ENCODE measurements around the gene TXNRD2. TPM values are rescaled to one million over a fixed set of nuclear protein-coding genes. Genes with fewer than 3 reads are reported as not detected.

TXNRD2 gene
- total RNA-seq, 1 experiment from 2014 or later: 29.5 TPM

- peak overlapping the region in 1 of 2 experiments; percentile 26; a peak in 3 of 4 replicates for H3K4me3 ChIP-seq (ENCODE audit: low read depth in 2 of 2, low read length in 2 of 2)
- ATAC-seq (no peak), DNase-seq (ENCODE audit: low read depth, low spot score) (no peak)
- BruUV-seq (replicated peaks): no TSS peak
- intact Hi-C loops (cut with micrococcal nuclease; ENCODE audit: unreplicated experiment): no loop called here
- ChIA-PET CTCF (no interaction called here), POLR2A (no interaction called here)
- no peak for TF ChIP-seq REST (IDR thresholded peaks at IDR 0.05; ENCODE audit: insufficient read depth in 1 of 2, low read depth in 2 of 2, low read length in 1 of 2)
- TF ChIP-seq SIN3A (IDR thresholded peaks at IDR 0.05; ENCODE audit: borderline replicate concordance, insufficient read depth, low read depth, low read length): no peak
- no peaks in the 10 kb centered on the region for H3K27me3 ChIP-seq (ENCODE audit: control insufficient read depth, insufficient read depth, low read length)
- in situ Hi-C loops (cut with HindIII; ENCODE audit: low pct_unique_long_range_greater_than_20kb, low sequenced_read_pairs): no loop called here
- peaks cover 72% of the 10 kb centered on the region for H3K4me1 ChIP-seq (ENCODE audit: control insufficient read depth, insufficient read depth, low read length)
- peak overlapping the region; percentile 94 for H3K27ac ChIP-seq (ENCODE audit: low read length)
- H3K36me3 ChIP-seq (ENCODE audit: control insufficient read depth, insufficient read depth, low read length): no peaks in the 10 kb centered on the region
- no peaks in the 10 kb centered on the region for H3K9me3 ChIP-seq (ENCODE audit: control insufficient read depth, insufficient read depth, low read depth, low read length)
Measured at GRCh38 chr22:19879992-19880785, 61.4 kb downstream of the TXNRD2 start.

GRCh38 chr22:19879643-19879991, 62.0 kb downstream of the TXNRD2 start:
- no peak overlapping the region for H3K4me3 ChIP-seq (ENCODE audit: low read depth in 2 of 2, low read length in 2 of 2)
- no peaks in the 10 kb centered on the region for H3K36me3 ChIP-seq (ENCODE audit: control insufficient read depth, insufficient read depth, low read length)
- H3K27ac ChIP-seq (ENCODE audit: low read length): peak overlapping the region; percentile 94
- ChIA-PET POLR2A (no interaction called here), CTCF (no interaction called here)
- in situ Hi-C loops (cut with HindIII; ENCODE audit: low pct_unique_long_range_greater_than_20kb, low sequenced_read_pairs) (no loop called here), intact Hi-C loops (cut with micrococcal nuclease; ENCODE audit: unreplicated experiment) (no loop called here)
- ATAC-seq (no peak), DNase-seq (ENCODE audit: low read depth, low spot score) (no peak)
- TF ChIP-seq REST (IDR thresholded peaks at IDR 0.05; ENCODE audit: insufficient read depth in 1 of 2, low read depth in 2 of 2, low read length in 1 of 2) (no peak), TCF7L2 (IDR thresholded peaks at IDR 0.05; ENCODE audit: low read depth, low read length) (no peak), SIN3A (IDR thresholded peaks at IDR 0.05; ENCODE audit: borderline replicate concordance, insufficient read depth, low read depth, low read length) (no peak)
- BruUV-seq (replicated peaks): no TSS peak
- no peaks in the 10 kb centered on the region for H3K9me3 ChIP-seq (ENCODE audit: control insufficient read depth, insufficient read depth, low read depth, low read length)
- H3K27me3 ChIP-seq (ENCODE audit: control insufficient read depth, insufficient read depth, low read length): no peaks in the 10 kb centered on the region
- peaks cover 77% of the 10 kb centered on the region for H3K4me1 ChIP-seq (ENCODE audit: control insufficient read depth, insufficient read depth, low read length)

GRCh38 chr22:19879246-19879570, 62.4 kb downstream of the TXNRD2 start:
- Histone ChIP-seq H3K36me3 (ENCODE audit: control insufficient read depth, insufficient read depth, low read length) (no peaks in the 10 kb centered on the region), H3K27ac (ENCODE audit: low read length) (peak overlapping the region; percentile 79), H3K9me3 (ENCODE audit: control insufficient read depth, insufficient read depth, low read depth, low read length) (no peaks in the 10 kb centered on the region), H3K27me3 (ENCODE audit: control insufficient read depth, insufficient read depth, low read length) (no peaks in the 10 kb centered on the region), H3K4me1 (ENCODE audit: control insufficient read depth, insufficient read depth, low read length) (peaks cover 79% of the 10 kb centered on the region), H3K4me3 (ENCODE audit: low read depth in 2 of 2, low read length in 2 of 2) (no peak overlapping the region)
- intact Hi-C loops (cut with micrococcal nuclease; ENCODE audit: unreplicated experiment): no loop called here
- ATAC-seq: no peak
- no TSS peak for BruUV-seq (replicated peaks)
- CTCF ChIA-PET: no interaction called here
- in situ Hi-C loops (cut with HindIII; ENCODE audit: low pct_unique_long_range_greater_than_20kb, low sequenced_read_pairs): no loop called here
- POLR2A ChIA-PET: no interaction called here
- TF ChIP-seq SIN3A (IDR thresholded peaks at IDR 0.05; ENCODE audit: borderline replicate concordance, insufficient read depth, low read depth, low read length) (no peak), TCF7L2 (IDR thresholded peaks at IDR 0.05; ENCODE audit: low read depth, low read length) (no peak), REST (IDR thresholded peaks at IDR 0.05; ENCODE audit: insufficient read depth in 1 of 2, low read depth in 2 of 2, low read length in 1 of 2) (no peak), CTCF (IDR thresholded peaks at IDR 0.05) (no peak), POLR2AphosphoS5 (IDR thresholded peaks at IDR 0.05; ENCODE audit: low read depth, low read length) (no peak)
- DNase-seq (ENCODE audit: low read depth, low spot score): no peak

Data from Panc1 (cell line).